ENCODE data around the gene PTGES. TPM values are rescaled to one million over a fixed set of nuclear protein-coding genes. Genes with fewer than 3 reads are reported as not detected.

Gene PTGES
- total RNA-seq, 3 donors from 2014 or later = 3.4 to 10.8 (median 5.2) TPM

- Histone ChIP-seq H3K36me3 (ENCODE audit: low read depth) (no peaks in the 10 kb centered on the region), H3K4me1 (ENCODE audit: low read depth) (peaks cover 18% of the 10 kb centered on the region), H3K4me3 (no peak overlapping the region), H3K9me3 (no peaks in the 10 kb centered on the region)
- TF ChIP-seq CTCF (IDR thresholded peaks at IDR 0.05) = no peak
- DNase-seq (peak in 2 of 3 donors; percentile 37 to 38), ATAC-seq (peak; percentile 35)
- intact Hi-C loops (cut with DNase I, micrococcal nuclease) = no loop called here
Observed at GRCh38 chr9:129703667-129704355, 49.0 kb downstream of the PTGES start.

- Histone ChIP-seq H3K4me3 (no peak overlapping the region), H3K9me3 (no peaks in the 10 kb centered on the region), H3K4me1 (ENCODE audit: low read depth) (peaks cover 18% of the 10 kb centered on the region), H3K36me3 (ENCODE audit: low read depth) (no peaks in the 10 kb centered on the region)
- ATAC-seq = peak; percentile 94
- DNase-seq = peak; percentile 80 to 91 (median 85)
- intact Hi-C loops (cut with DNase I, micrococcal nuclease) = no loop called here
- no peak for TF ChIP-seq CTCF (IDR thresholded peaks at IDR 0.05)
Observed at GRCh38 chr9:129702589-129703520, 50.0 kb downstream of the PTGES start.

DNA sequence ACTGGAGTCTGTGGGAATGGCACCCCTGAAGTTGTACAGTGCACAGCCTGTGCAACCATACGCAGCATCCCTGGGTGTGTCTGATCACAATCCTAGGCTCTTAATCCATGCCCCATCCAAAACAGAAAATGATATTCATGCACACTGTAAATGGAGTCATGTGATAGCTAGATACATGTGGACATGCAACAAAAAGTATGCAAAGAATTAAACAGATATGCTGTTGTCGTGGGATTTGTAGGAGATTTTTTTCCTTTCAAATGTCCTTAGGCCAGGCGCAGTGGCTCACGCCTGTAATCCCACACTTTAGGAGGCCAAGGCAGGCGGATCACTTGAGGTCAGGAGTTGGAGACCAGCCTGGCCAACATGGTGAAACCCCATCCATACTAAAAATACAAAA is 51.3 kb downstream of the PTGES start:
- Histone ChIP-seq H3K4me3 (no peak overlapping the region), H3K9me3 (no peaks in the 10 kb centered on the region), H3K4me1 (ENCODE audit: low read depth) (peaks cover 23% of the 10 kb centered on the region), H3K36me3 (ENCODE audit: low read depth) (no peaks in the 10 kb centered on the region)
- intact Hi-C loops (cut with DNase I, micrococcal nuclease) = no loop called here
- no peak for TF ChIP-seq CTCF (IDR thresholded peaks at IDR 0.05)
- no peak for DNase-seq
- ATAC-seq = no peak

- Histone ChIP-seq H3K4me1 (ENCODE audit: low read depth) (peaks cover 24% of the 10 kb centered on the region), H3K9me3 (no peaks in the 10 kb centered on the region), H3K4me3 (no peak overlapping the region), H3K36me3 (ENCODE audit: low read depth) (no peaks in the 10 kb centered on the region)
- no peak for DNase-seq
- intact Hi-C loops (cut with DNase I, micrococcal nuclease) = no loop called here
- TF ChIP-seq CTCF (IDR thresholded peaks at IDR 0.05) = no peak
- ATAC-seq = no peak
Observed at GRCh38 chr9:129701054-129701453, 51.8 kb downstream of the PTGES start.

DNA sequence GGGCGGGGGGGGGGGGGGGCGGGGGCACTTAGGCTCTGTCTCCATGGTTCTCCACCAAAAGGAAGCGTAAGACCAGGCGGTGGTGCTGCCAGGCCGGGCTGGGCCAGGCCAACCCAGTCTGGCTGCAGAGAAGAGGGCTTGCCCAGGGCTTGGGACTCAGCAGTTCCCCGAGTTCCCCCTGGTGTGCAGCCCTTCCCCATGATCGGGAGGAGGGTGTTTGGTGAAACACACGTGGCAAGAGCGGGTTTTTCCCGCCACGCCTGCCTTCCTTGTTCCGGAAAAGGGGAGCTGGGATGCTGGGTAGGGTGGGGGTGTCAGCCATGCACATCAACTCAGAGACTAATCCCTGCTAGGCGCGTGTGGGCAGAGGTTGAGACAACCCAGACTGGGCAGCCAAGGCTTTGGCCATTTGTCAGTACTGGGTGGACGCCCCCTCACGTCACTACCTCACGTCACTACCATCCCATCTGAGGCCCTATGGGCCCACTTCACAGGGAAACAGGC is 54.5 kb downstream of the PTGES start:
- ATAC-seq (no peak), DNase-seq (peak in 2 of 3 donors; percentile 26 to 74)
- no peak overlapping the region for H3K4me3 ChIP-seq

More for the DNA sequence above, 54.5 kb downstream of the PTGES start:
- no peak for TF ChIP-seq CTCF (IDR thresholded peaks at IDR 0.05)
- H3K36me3 ChIP-seq (ENCODE audit: low read depth) = no peaks in the 10 kb centered on the region
- intact Hi-C loops (cut with DNase I, micrococcal nuclease) = no loop called here
- no peaks in the 10 kb centered on the region for H3K9me3 ChIP-seq
- peaks cover 17% of the 10 kb centered on the region for H3K4me1 ChIP-seq (ENCODE audit: low read depth)

All from mucosa of descending colon (tissue), 3 donors.